HG02884 (cell line): Measurements from ENCODE around the gene KCNQ5.
"Not testable (repeated sequence)": the region's sequence is repeated elsewhere in the genome, so short reads cannot be mapped to it uniquely, and the experiment has no call there.

Source experiments
- ATAC-seq: cut with Tn5 transposase; IDR thresholded peaks from one replicate; pipeline ENCODE4 v1.9.1; 2021; ENCODE audit warnings: mild to moderate bottlenecking, moderate library complexity; ENCODE audit not compliant: unreplicated experiment

Gene KCNQ5

GRCh38 chr6:73156793-73157767, 535.2 kb downstream of the KCNQ5 start:
- no peak for ATAC-seq

GRCh38 chr6:73157870-73158269, 536.0 kb downstream of the KCNQ5 start:
- ATAC-seq, result no peak

GRCh38 chr6:73169111-73169510, 547.2 kb downstream of the KCNQ5 start:
- no peak for ATAC-seq

DNA sequence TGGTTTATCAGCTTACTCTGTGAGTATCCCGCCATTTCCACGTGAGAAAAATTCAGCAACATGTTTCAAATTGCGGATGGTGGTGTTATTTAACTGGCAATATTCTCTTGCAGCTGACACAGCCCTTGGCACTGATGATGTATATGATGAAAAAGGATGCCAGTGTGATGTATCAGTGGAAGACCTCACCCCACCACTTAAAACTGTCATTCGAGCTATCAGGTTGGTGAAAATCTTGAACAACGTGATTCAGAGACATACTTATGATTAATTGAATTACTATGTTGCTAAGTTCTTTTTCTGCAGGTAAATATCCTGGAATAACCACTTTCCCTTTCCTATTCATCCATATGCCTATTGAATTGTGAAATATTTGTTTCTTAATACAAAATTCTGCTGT, 547.8 kb downstream of the KCNQ5 start:
- no peak for ATAC-seq

DNA sequence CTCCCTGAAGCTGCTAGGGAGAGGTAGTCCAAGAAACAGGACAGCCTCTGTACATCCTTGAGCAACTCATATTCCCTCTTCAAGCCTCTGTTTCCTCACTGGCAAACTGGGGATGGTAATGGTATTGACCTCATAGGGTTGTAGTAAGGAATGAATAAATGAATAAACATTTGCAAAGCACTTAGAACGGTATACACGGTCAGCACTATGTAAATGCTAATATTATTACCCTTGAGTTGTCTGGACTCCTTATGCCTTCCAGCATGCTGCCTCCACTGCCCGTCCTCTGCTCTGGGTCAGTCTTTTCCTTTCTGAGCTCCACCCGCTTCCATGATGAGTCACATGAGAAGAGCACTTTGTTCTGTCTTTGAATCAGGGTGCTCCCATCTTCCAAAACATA, 552.8 kb downstream of the KCNQ5 start:
- ATAC-seq, result no peak

- ATAC-seq, result no peak
These were observed 554.2 kb downstream of the KCNQ5 start for GRCh38 chr6:73176057-73176456.

DNA sequence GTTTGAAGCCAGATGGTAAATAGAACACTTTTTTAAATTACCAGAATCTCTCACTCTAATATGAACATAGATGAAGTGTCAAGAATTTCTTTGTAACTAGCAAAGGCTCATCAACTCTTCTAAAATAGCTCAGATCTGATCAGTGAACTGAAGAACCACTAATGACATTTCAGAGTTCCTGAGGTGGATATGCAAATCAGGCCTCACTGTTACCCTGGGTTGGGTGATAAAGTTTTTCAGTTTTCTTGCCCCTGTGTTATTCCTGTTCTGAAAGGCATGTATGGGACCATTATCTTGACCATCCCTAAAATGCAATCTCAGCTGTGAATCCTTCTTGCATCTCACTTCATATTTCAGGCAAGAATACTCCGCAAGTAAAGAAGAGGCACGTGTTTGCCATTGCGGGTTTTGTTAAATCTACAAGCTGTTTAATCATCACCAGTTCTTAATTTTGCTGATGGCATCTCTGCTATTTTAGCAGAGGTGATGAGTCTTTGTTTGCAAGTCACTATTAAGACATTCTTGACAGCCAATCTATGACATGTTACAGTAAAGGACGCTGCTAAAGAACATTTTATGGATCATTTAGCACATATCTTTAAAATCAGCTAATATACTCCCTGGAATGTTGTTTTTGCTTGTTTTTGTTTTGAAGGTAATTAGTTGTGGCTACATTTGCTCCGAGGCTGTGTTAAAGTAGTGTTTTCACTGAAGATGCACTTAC, 555.5 kb downstream of the KCNQ5 start:
- ATAC-seq, result peak; percentile 44

DNA sequence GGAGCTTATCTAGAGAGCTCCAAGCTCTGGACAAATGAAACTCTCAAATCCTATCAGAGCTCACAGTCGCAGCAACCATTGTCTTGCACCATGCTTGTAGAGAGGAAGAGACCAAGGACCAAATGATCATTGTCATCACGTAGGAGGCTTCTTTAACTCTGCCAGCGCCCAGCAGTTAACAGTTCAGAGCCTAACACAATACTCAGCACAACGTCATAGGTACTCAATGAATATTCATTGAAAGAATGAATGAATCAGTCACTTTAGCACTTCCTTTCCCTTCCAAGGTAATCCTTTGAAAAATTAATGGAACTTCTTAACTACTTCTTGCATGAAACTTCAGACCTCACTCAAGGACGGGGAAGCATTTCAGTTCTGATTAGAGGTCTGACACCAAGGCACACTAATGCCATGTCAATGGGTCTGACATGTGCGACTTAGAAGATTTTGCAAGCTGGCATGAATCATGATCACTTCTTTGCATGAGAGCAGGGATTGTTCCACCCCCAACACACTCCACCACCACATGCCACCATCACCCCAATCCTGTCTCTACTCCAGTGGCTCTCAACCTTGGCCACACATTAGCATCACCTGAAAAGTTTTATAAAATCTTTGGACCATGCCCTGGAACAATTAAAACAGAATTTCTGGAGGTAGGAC, 558.3 kb downstream of the KCNQ5 start:
- ATAC-seq, result no peak

- peak; percentile 87 for ATAC-seq
These were observed 559.1 kb downstream of the KCNQ5 start for GRCh38 chr6:73180763-73181619.

GRCh38 chr6:73182021-73182607, 560.2 kb downstream of the KCNQ5 start:
- no peak for ATAC-seq

- not testable (repeated sequence) for ATAC-seq
These were observed 571.4 kb downstream of the KCNQ5 start for GRCh38 chr6:73193302-73193701.

DNA sequence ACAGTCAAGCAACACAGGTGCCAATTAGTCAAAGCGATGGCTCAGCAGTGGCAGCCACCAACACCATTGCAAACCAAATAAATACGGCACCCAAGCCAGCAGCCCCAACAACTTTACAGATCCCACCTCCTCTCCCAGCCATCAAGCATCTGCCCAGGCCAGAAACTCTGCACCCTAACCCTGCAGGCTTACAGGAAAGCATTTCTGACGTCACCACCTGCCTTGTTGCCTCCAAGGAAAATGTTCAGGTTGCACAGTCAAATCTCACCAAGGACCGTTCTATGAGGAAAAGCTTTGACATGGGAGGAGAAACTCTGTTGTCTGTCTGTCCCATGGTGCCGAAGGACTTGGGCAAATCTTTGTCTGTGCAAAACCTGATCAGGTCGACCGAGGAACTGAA, 572.9 kb downstream of the KCNQ5 start:
- no peak for ATAC-seq

- no peak for ATAC-seq
These were observed 578.4 kb downstream of the KCNQ5 start for GRCh38 chr6:73200247-73200646.

GRCh38 chr6:73200735-73201134, 578.9 kb downstream of the KCNQ5 start:
- ATAC-seq, result no peak

- no peak for ATAC-seq
These were observed 581.2 kb downstream of the KCNQ5 start for GRCh38 chr6:73203098-73203497.

- ATAC-seq, result no peak
These were observed 582.4 kb downstream of the KCNQ5 start for GRCh38 chr6:73204252-73204651.

DNA sequence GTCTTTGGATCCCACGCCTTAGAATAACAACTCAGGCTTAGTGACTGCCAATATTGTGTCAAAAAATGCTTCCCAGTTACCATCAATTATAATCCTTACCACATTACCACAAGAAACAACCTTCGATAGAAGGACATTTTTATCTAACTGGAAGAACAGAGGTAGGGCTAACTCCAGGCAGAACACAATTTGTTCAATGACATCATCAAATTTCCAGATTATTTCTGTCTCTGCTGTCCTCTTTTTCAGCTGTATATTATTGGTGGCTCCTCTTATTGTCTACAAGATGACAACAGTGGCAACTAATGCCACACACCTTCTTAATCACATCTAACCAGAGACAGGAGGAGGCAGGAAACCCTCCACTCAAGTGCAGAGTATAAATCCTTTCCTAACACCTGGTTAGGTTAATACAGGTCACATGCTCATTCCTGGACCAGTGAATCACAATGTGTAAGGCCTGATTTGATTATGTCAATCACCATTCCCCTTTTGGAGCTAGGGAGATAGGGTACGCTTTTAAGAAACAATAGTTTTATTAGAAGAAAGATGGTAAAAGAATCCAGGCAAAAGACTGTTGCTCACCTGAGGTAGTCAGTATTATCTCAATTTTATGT, 585.5 kb downstream of the KCNQ5 start:
- ATAC-seq, result no peak

- no peak for ATAC-seq
These were observed 587.3 kb downstream of the KCNQ5 start for GRCh38 chr6:73209117-73209516.

DNA sequence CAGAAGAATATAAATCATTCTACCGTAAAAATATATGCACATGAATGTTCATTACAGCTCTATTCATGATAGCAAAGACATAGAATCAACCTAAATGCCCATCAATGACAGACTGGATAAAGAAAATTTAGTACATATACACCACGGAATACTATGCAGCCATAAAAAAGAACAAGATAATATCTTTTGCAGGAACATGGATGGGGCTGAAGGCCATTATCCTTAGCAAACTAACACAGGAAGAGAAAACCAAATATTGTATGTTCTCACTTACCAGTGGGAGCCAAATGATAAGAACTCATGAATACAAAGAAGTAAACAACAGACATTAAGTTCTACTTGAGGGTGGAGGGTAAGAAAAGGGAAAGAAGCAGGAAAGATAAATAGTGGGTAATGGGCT, 595.0 kb downstream of the KCNQ5 start:
- ATAC-seq, result no peak

GRCh38 chr6:73225396-73225795, 603.5 kb downstream of the KCNQ5 start, which contains the start of gene KHDC1L:
Gene KHDC1L (minus strand): TSS chr6:73225496. CDS start chr6:73225408, 88 bp downstream.
- ATAC-seq, result no peak
